PC-9 (cell line): ENCODE measurements around the gene AGPAT3. TPM values are rescaled to one million over a fixed set of nuclear protein-coding genes. Genes with fewer than 3 reads are reported as not detected.

Experiments used
- BruUV-seq: library from RNA; stranded (reverse); fragments of 400-500 nt; replicated peaks from 2 replicates; lab custom pipeline; 2021; lab: Mats Ljungman, UMichigan
- CTCF ChIA-PET: fragments of 300-600 bp; sonication (Branson Sonifier 250); formaldehyde crosslinking; loops from one replicate; lab custom pipeline; 2022; ENCODE audit warnings: antibody characterized with exemption; lab: Charles Lee
- POLR2A ChIA-PET: fragments of 300-600 bp; sonication (Branson Sonifier 250); formaldehyde crosslinking; loops from one replicate; lab custom pipeline; 2022; ENCODE audit warnings: antibody characterized with exemption; ENCODE audit not compliant: unreplicated experiment; lab: Charles Lee
- DNase-seq, 2 experiments: peaks; one replicate each; pipeline versions ENCODE4 v3.0.0 to v3.0.0-alpha.2; 2015 to 2022; ENCODE audit warnings: mixed read lengths in 1 of 2
- H2AFZ ChIP-seq: fragments of 200-600 bp; sonication (generic); 2 replicates; pipeline ENCODE4 v1.8.1; 2017; ENCODE audit warnings: antibody characterized with exemption
- H3F3A ChIP-seq: fragments of 200-600 bp; sonication (generic); 2 replicates; pipeline ENCODE4 v1.8.1; 2017; ENCODE audit warnings: antibody characterized with exemption, mild to moderate bottlenecking, low read depth; ENCODE audit not compliant: insufficient read depth
- H3K27ac ChIP-seq: fragments of 200-600 bp; sonication (generic); 2 replicates; pipeline ENCODE4 v1.6.1; 2016; ENCODE audit warnings: mixed run types
- H3K27me3 ChIP-seq: fragments of 200-600 bp; sonication (generic); 2 replicates; pipeline ENCODE4 v1.6.1; 2016; ENCODE audit warnings: low read depth, mixed run types; ENCODE audit not compliant: insufficient read depth
- H3K36me3 ChIP-seq: fragments of 200-600 bp; sonication (generic); 2 replicates; pipeline ENCODE4 v1.6.1; 2016; ENCODE audit warnings: low read depth, mixed run types
- H3K4me1 ChIP-seq: fragments of 200-600 bp; sonication (generic); replicated peaks from 2 replicates; pipeline ENCODE4 v1.6.1; 2016; ENCODE audit warnings: mixed run types; ENCODE audit not compliant: insufficient read depth
- H3K4me2 ChIP-seq: fragments of 200-600 bp; sonication (generic); 2 replicates; pipeline ENCODE4 v1.6.1; 2017; ENCODE audit warnings: mixed run types
- H3K4me3 ChIP-seq: fragments of 200-600 bp; sonication (generic); 2 replicates; pipeline ENCODE4 v1.6.1; 2016; ENCODE audit warnings: mixed run types
- H3K79me2 ChIP-seq: fragments of 200-600 bp; sonication (generic); 2 replicates; pipeline ENCODE4 v1.6.1; 2017; ENCODE audit warnings: low read depth, mixed run types
- H3K9me2 ChIP-seq: fragments of 200-600 bp; sonication (generic); 2 replicates; pipeline ENCODE4 v1.8.1; 2017; ENCODE audit warnings: mild to moderate bottlenecking; ENCODE audit not compliant: insufficient read depth
- H3K9me3 ChIP-seq: fragments of 200-600 bp; sonication (generic); 2 replicates; pipeline ENCODE4 v1.8.1; 2016; ENCODE audit warnings: low read depth; ENCODE audit not compliant: insufficient read depth
- H4K20me1 ChIP-seq: fragments of 200-600 bp; sonication (generic); 2 replicates; pipeline ENCODE4 v1.8.1; 2017; ENCODE audit not compliant: insufficient read depth
- CTCF ChIP-seq: fragments of 200-600 bp; sonication (generic); conservative IDR thresholded peaks from 2 replicates; pipeline ENCODE4 v1.6.1; 2017; ENCODE audit warnings: mixed run types, antibody characterized with exemption, mild to moderate bottlenecking, moderate library complexity
- EZH2 ChIP-seq: fragments of 200-600 bp; sonication (generic); IDR thresholded peaks from 2 replicates; pipeline ENCODE4 v1.8.0; 2017; ENCODE audit warnings: antibody characterized with exemption, low read depth
- intact Hi-C: fragments of 100-400 bp; cut with micrococcal nuclease; formaldehyde crosslinking; loops from one replicate; pipeline ENCODE4 v1.10.0; 2022; ENCODE audit not compliant: unreplicated experiment
- total RNA-seq: library from RNA; stranded (reverse); gene quantifications from 2 replicates; pipeline ENCODE4 v1.2.3, GENCODE V29; 2021

Gene AGPAT3
- total RNA-seq, 1 experiment from 2014 or later, result 39.0 TPM

DNA sequence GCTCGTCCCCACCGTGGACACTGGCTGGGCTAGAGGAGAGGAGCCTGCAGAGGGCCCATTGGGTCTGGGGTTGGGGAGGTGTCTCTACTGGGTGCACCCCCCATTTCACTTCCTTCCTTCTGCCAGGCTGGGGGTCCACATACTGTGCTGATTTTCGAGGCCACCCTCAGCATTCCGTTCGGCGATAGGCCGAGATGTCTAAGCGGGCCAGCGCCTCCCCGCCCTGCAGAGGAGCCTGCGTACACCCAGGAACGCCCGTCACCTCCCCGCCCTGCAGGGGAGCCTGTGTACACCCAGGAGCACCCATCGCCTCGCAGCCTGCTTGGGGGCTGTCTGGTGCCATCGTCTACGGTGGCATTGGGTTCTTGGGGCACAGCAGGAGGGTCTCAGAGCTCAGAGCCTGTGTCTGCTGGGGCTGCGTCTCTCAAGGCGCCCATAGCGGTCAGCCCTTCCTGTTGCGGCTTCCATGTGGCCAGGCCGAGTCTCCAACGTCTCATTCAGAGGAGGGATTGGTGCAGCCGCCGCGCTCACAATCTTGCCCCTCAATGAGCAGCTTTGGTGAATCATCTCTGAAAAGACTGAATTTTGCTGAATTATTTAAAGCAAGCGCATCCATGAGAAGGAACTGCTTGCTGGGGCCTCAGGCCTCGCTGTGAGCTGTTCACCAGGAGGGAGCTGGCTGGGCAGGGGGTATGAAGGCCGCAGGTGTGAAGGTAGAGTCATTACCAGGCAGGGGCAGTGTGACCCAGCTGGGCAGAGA, 30.7 kb upstream of the AGPAT3 start:
- no peaks in the 10 kb centered on the region for H3K36me3 ChIP-seq
- no peaks in the 10 kb centered on the region for H3K4me1 ChIP-seq
- no TSS peak for BruUV-seq
- CTCF ChIA-PET, result no interaction called here
- no peaks in the 10 kb centered on the region for H3K9me3 ChIP-seq
- no peak for DNase-seq
- H3K27ac ChIP-seq, result no peak overlapping the region
- no peak overlapping the region for H3K4me3 ChIP-seq
- H3K79me2 ChIP-seq, result no peaks in the 10 kb centered on the region
- H3F3A ChIP-seq, result no peaks in the 10 kb centered on the region
- POLR2A ChIA-PET, result no interaction called here
- no peak overlapping the region for H2AFZ ChIP-seq
- no peaks in the 10 kb centered on the region for H4K20me1 ChIP-seq
- H3K27me3 ChIP-seq, result peaks cover 3% of the 10 kb centered on the region; the same call in 1 of the 2 replicates
- TF ChIP-seq CTCF (no peak), EZH2 (no peak)
- no peaks in the 10 kb centered on the region for H3K9me2 ChIP-seq
- no peak overlapping the region for H3K4me2 ChIP-seq
- intact Hi-C loops, result no loop called here

DNA sequence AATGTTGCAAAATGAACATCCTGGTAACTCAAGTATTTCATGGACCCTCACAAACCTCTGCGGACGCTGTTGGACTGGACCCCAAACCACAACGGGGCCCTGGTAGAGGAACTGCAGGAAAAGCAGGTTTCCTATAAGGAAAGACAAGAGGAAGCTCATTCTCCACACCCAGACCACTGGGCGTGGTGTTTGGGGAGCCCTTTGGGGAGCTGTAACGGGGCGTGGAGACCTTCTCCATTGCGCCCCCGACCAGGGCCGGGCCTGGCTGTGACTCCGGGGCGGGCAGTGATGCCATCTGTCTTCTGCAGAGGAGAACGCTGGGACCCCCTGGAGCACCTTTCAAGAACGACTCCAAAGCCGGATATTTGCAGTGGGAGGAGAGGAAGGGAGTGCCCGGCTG, 30.0 kb upstream of the AGPAT3 start:
- H3K79me2 ChIP-seq, result no peaks in the 10 kb centered on the region
- POLR2A ChIA-PET, result no interaction called here
- intact Hi-C loops, result no loop called here
- H3K27ac ChIP-seq, result no peak overlapping the region
- no peak for DNase-seq
- H3K36me3 ChIP-seq, result no peaks in the 10 kb centered on the region
- no peaks in the 10 kb centered on the region for H3K9me3 ChIP-seq
- H3F3A ChIP-seq, result no peaks in the 10 kb centered on the region
- H3K9me2 ChIP-seq, result no peaks in the 10 kb centered on the region
- H2AFZ ChIP-seq, result no peak overlapping the region
- CTCF ChIA-PET, result interaction anchor here (0.7 kb wide), 1 partner anchor 14 kb away, joined by 4 read pairs; no protein-coding TSS in a partner anchor
- TF ChIP-seq CTCF (no peak), EZH2 (no peak)
- no peak overlapping the region for H3K4me2 ChIP-seq
- H3K4me3 ChIP-seq, result no peak overlapping the region
- no peaks in the 10 kb centered on the region for H3K4me1 ChIP-seq
- no peaks in the 10 kb centered on the region for H4K20me1 ChIP-seq
- no TSS peak for BruUV-seq
- H3K27me3 ChIP-seq, result peaks cover 3% of the 10 kb centered on the region; the same call in 1 of the 2 replicates

DNA sequence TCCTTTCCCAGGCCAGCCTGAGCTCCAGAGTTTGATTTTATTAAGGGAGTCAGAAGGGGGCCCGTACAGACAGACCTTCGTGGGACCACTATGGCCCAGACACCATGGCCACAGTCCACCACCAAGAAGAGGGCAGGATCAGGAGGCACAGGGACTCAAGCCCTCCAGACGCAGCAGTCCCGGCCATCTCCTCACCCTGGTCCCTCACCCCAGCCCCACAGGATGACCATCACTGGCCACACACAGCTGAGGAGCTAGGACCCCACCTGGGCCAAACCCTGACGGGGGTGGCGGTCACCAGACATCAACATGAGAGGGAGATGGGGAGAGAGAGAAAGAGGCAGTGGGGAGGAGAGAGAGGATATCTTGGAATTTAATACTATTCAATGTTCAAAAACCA, 29.2 kb upstream of the AGPAT3 start:
- H3K4me1 ChIP-seq, result no peaks in the 10 kb centered on the region
- no peaks in the 10 kb centered on the region for H3K9me3 ChIP-seq
- no peak for DNase-seq
- TF ChIP-seq EZH2 (no peak), CTCF (no peak)
- no peaks in the 10 kb centered on the region for H3K9me2 ChIP-seq
- H3F3A ChIP-seq, result no peaks in the 10 kb centered on the region
- H4K20me1 ChIP-seq, result no peaks in the 10 kb centered on the region
- H3K79me2 ChIP-seq, result no peaks in the 10 kb centered on the region
- BruUV-seq, result no TSS peak
- no peak overlapping the region for H2AFZ ChIP-seq
- no peak overlapping the region for H3K4me3 ChIP-seq
- H3K27me3 ChIP-seq, result no peaks in the 10 kb centered on the region
- H3K27ac ChIP-seq, result no peak overlapping the region
- no peaks in the 10 kb centered on the region for H3K36me3 ChIP-seq
- intact Hi-C loops, result no loop called here
- POLR2A ChIA-PET, result no interaction called here
- no peak overlapping the region for H3K4me2 ChIP-seq
- CTCF ChIA-PET, result no interaction called here
